Ishikawa (cell line): ENCODE results near the gene UBE2O.
A peak's percentile ranks its signal among the peaks of the same experiment; 100 is the strongest.

ENCODE experiments used
- CEBPB ChIP-seq: IDR thresholded peaks from 2 replicates; pipeline ENCODE4 v1.6.1; 2012
- CREB1 ChIP-seq: IDR thresholded peaks from 2 replicates; pipeline ENCODE4 v1.6.1; 2012; ENCODE audit warnings: low read depth
- EGR1 ChIP-seq: IDR thresholded peaks from 2 replicates; pipeline ENCODE4 v1.6.1; 2012
- EP300 ChIP-seq: IDR thresholded peaks from 2 replicates; pipeline ENCODE4 v1.6.1; 2012; ENCODE audit warnings: borderline replicate concordance
- FOXM1 ChIP-seq: IDR thresholded peaks from 2 replicates; pipeline ENCODE4 v1.6.1; 2012; ENCODE audit warnings: low read depth, borderline replicate concordance
- MAX ChIP-seq: IDR thresholded peaks from 2 replicates; pipeline ENCODE4 v1.6.1; 2012
- NFIC ChIP-seq: IDR thresholded peaks from 2 replicates; pipeline ENCODE4 v1.6.1; 2012
- RAD21 ChIP-seq: IDR thresholded peaks from 2 replicates; pipeline ENCODE4 v1.6.1; 2012; ENCODE audit warnings: low read depth
- REST ChIP-seq: IDR thresholded peaks from 2 replicates; pipeline ENCODE4 v1.6.1; 2012; ENCODE audit warnings: low read depth, mild to moderate bottlenecking
- TAF1 ChIP-seq: IDR thresholded peaks from 2 replicates; pipeline ENCODE4 v1.6.1; 2012; ENCODE audit warnings: low read depth, mild to moderate bottlenecking
- TCF12 ChIP-seq: IDR thresholded peaks from 2 replicates; pipeline ENCODE4 v1.6.1; 2012; ENCODE audit warnings: low read depth
- TEAD4 ChIP-seq: IDR thresholded peaks from 2 replicates; pipeline ENCODE4 v1.6.1; 2012
- USF1 ChIP-seq: IDR thresholded peaks from 2 replicates; pipeline ENCODE4 v1.6.1; 2012
- YY1 ChIP-seq: IDR thresholded peaks from 2 replicates; pipeline ENCODE4 v1.6.1; 2012; ENCODE audit warnings: low read depth
- ZBTB7A ChIP-seq: IDR thresholded peaks from 2 replicates; pipeline ENCODE4 v1.6.1; 2012; ENCODE audit warnings: low read depth

UBE2O gene

GRCh38 chr17:76408037-76408849, 44.7 kb downstream of the UBE2O start:
- TF ChIP-seq NFIC (no peak), RAD21 (peak; percentile 73), CREB1 (no peak)

DNA sequence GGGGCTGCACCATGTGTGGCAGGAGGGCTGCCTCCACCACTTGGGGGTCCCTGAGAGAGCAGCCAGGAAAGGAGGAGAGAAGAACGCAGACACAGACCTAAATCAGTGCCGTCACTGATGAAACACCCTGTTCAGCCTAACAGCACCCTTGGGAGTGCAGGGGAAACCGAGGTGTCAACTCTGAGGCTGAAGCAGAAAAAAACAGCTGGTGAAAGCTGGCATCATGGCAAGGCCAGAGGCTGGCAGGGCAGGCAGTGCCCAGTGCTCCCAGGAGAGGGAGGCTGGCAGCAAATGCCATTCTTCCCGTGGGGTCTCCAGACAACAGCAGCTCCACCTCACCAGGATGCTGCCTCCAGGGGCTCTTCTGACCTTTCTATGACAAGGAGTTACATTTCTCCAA, 45.4 kb downstream of the UBE2O start:
- TF ChIP-seq EP300 (no peak), TAF1 (no peak), TEAD4 (no peak), YY1 (no peak), CREB1 (no peak), RAD21 (no peak), MAX (no peak), TCF12 (no peak), ZBTB7A (no peak), USF1 (no peak), REST (no peak), NFIC (no peak), CEBPB (no peak), EGR1 (no peak), FOXM1 (no peak)

DNA sequence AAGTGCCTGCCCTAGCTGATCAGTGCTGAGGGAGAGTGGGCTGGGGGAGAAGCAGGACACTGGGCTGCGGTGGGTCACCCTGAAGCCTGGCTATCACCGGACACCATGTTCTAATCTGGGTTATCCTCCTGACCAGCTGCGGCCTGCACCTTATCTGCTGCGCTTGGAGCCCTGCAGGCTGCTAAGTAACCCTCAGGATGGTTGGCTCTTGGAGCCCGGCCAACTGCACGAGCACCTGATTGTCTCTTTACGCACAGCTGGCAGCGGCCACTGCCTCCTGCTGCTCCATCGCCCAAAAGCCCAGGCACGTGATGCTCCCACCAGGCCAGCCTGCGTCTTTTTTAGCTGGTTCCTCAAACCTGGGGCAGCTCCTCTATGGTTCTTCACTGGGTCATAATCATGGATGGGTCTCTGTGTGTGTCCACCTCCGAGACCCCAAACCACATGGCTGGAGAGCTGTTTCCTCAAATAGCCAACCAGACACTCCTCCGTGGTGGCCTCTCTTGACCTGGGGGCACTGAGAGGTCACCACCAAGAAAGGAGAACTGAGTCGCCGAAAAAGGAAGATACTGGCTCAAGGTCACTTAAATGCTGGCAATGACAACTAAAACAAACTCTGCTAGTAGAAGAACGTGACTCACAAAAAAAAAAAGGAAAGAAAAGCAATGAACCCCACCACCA, 46.8 kb downstream of the UBE2O start:
- 0 out of 2 replicates have a peak, but pooled peaks have one; percentile 35 for TF ChIP-seq USF1
- TF ChIP-seq RAD21: no peak

- no peak for TF ChIP-seq MAX
- TF ChIP-seq EP300: no peak
- no peak for TF ChIP-seq USF1
- no peak for TF ChIP-seq TCF12
- TF ChIP-seq NFIC: no peak
- TF ChIP-seq TAF1: no peak
- TF ChIP-seq RAD21: no peak
These were observed 47.4 kb downstream of the UBE2O start for GRCh38 chr17:76405607-76405966.

DNA sequence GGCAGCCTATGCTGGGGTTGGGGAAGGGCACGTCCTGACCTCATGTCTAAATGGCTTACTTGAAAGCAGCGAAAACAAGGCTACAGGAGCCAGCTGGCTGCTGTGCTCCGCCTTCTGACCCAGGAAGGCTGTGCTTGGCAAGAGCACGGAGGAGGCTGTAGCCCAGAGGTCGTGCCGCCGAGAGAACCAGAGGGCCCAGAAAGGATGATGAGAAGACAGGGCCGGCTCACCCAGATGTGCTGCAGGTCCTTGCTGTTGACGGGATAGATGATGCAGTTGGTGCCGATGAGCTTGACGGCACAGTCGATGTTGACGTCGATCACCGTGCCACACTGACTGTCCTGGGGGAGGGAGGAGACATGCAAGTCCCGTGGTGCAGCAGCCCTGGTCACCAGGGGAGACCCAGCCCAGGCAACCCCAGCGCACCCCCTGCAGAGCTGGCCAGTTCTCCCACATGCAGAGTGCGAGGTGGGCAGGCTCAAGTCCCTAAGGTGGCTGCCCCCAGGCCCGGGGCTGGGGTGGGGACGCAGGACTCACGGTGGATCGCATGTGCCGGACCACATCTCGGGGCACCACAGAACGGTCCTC, 47.9 kb downstream of the UBE2O start:
- TF ChIP-seq NFIC (no peak), FOXM1 (no peak), CREB1 (no peak), EGR1 (no peak), TEAD4 (no peak), YY1 (no peak), MAX (no peak), TCF12 (no peak), ZBTB7A (no peak), TAF1 (no peak), RAD21 (no peak), CEBPB (no peak), USF1 (no peak), EP300 (no peak), REST (no peak)
